HL-60/S4 treated with retinoic acid at 250 ng/mL for 4 days and 3 days (cell line): ENCODE measurements around the gene CDC37L1.

Experiments
- in situ Hi-C: fragments of 300-500 bp; cut with MboI; formaldehyde crosslinking; loops from 2 replicates; pipeline ENCODE4 v1.7.0; 2022; ENCODE audit warnings: low sequenced_read_pairs

CDC37L1 gene

GRCh38 chr9:4667681-4668080, 11.7 kb upstream of the CDC37L1 start:
- in situ Hi-C loops, result no loop called here

GRCh38 chr9:4668604-4669003, 10.8 kb upstream of the CDC37L1 start:
- in situ Hi-C loops, result no loop called here

GRCh38 chr9:4669890-4670289, 9.5 kb upstream of the CDC37L1 start:
- in situ Hi-C loops, result no loop called here

GRCh38 chr9:4670591-4670990, 8.8 kb upstream of the CDC37L1 start:
- in situ Hi-C loops, result no loop called here

- in situ Hi-C loops, result no loop called here
Measured at GRCh38 chr9:4671737-4672136, 7.6 kb upstream of the CDC37L1 start.

GRCh38 chr9:4674783-4675182, 4.6 kb upstream of the CDC37L1 start:
- in situ Hi-C loops, result no loop called here

GRCh38 chr9:4677392-4677791, 2.0 kb upstream of the CDC37L1 start:
- in situ Hi-C loops, result no loop called here

GRCh38 chr9:4678679-4679267, 596 bp upstream of the CDC37L1 start:
- in situ Hi-C loops, result no loop called here

- in situ Hi-C loops, result no loop called here
Measured at GRCh38 chr9:4680173-4680525, 780 bp downstream of the CDC37L1 start.

GRCh38 chr9:4680750-4681149, 1.4 kb downstream of the CDC37L1 start:
- in situ Hi-C loops, result no loop called here

- in situ Hi-C loops, result no loop called here
Measured at GRCh38 chr9:4684820-4685219, 5.5 kb downstream of the CDC37L1 start.

GRCh38 chr9:4686112-4686511, 6.7 kb downstream of the CDC37L1 start:
- in situ Hi-C loops, result no loop called here

- in situ Hi-C loops, result no loop called here
Measured at GRCh38 chr9:4686584-4686983, 7.2 kb downstream of the CDC37L1 start.

GRCh38 chr9:4689021-4689420, 9.7 kb downstream of the CDC37L1 start:
- in situ Hi-C loops, result no loop called here

GRCh38 chr9:4689687-4690104, 10.3 kb downstream of the CDC37L1 start:
- in situ Hi-C loops, result no loop called here

GRCh38 chr9:4690144-4690543, 10.8 kb downstream of the CDC37L1 start:
- in situ Hi-C loops, result no loop called here

GRCh38 chr9:4691795-4692194, 12.4 kb downstream of the CDC37L1 start:
- in situ Hi-C loops, result no loop called here

- in situ Hi-C loops, result no loop called here
Measured at GRCh38 chr9:4700091-4700490, 20.7 kb downstream of the CDC37L1 start.

- in situ Hi-C loops, result no loop called here
Measured at GRCh38 chr9:4700932-4701331, 21.6 kb downstream of the CDC37L1 start.

- in situ Hi-C loops, result no loop called here
Measured at GRCh38 chr9:4701526-4701925, 22.2 kb downstream of the CDC37L1 start.

- in situ Hi-C loops, result no loop called here
Measured at GRCh38 chr9:4704129-4704528, 24.8 kb downstream of the CDC37L1 start.

GRCh38 chr9:4706021-4706420, 26.7 kb downstream of the CDC37L1 start:
- in situ Hi-C loops, result no loop called here

GRCh38 chr9:4706971-4707622, 27.7 kb downstream of the CDC37L1 start:
- in situ Hi-C loops, result no loop called here
